Measurements from ENCODE around the gene CDC37L1.

Gene CDC37L1

DNA sequence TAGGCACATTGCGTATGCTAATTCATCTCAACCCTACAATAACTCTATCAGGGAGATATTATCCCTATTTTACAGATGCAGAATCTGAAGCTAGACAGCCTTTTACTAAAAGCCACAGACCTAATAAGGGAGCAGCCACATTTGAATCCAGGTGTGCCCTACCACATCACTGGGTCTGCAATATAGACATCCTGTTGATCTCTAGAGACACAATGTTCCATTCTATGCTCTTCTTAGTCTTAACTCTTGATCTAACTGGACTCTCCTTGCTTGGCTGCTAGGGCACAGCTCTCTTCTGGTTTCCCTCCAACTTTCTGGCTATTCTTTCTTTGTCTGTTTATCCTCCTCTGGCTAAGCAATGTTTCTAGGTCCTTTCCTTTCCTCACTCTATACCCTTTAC, 11.7 kb upstream of the CDC37L1 start:
- FAIRE-seq = no peak
- no peak for DNase-seq (ENCODE audit: insufficient read length, low spot score)

DNA sequence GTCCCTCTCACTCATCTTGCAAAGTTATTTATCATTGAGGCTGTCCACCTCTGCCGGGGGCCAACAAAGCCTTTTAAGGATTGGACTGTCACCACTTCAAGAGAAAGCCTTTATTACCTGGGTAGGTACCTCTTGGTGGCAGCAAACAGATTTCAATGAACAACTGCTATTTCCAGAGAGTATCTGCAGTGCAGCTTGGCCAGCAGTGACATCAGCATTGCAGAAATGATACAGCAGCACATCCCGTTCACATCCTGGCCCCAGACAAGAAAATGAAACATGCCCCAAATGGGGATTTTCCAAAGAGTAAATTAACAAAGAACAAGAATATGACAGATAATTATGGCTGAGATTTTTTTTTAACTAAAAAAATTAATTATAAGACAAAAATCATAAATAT, 10.8 kb upstream of the CDC37L1 start:
- DNase-seq (ENCODE audit: insufficient read length, low spot score) (no peak), FAIRE-seq (no peak)

DNA sequence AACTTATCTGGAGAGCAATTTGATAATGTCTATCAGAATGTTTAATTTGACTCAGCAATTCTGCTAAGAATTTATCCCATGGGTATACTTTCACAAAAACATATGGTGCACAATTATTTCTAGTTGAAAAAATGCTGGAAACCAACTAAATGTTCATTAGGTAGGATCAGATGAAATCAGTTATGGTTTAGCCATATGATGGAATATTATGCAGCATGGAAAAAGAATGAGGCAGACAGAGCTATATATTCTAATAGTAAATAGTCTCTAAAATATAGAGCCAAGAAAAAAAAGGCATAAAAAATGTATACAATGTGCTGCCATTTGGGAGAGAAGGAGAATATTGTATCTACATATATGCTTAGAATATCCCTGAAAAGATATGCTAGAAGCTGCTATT, 9.5 kb upstream of the CDC37L1 start:
- no peak for FAIRE-seq
- no peak for DNase-seq (ENCODE audit: insufficient read length, low spot score)

DNA sequence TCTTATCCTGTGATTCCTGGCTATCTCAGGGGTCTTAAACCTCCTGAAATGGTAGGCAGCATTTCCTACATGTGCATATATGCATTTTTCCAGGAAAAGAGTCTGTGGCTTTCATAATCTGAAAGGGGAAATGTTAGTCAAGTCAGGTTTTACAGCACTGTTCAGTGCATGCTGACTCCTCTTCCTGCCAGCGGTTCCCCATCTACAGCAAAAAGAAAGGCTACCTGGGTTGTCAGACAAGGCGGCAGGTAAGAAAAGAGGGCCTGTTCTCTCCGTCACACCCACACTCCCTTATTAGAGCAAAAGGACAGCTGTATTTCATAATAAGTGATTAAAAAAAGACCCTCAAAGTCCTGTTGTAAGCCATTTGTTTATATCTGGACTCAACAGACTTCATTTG, 8.8 kb upstream of the CDC37L1 start:
- FAIRE-seq = no peak
- no peak for DNase-seq (ENCODE audit: insufficient read length, low spot score)

DNA sequence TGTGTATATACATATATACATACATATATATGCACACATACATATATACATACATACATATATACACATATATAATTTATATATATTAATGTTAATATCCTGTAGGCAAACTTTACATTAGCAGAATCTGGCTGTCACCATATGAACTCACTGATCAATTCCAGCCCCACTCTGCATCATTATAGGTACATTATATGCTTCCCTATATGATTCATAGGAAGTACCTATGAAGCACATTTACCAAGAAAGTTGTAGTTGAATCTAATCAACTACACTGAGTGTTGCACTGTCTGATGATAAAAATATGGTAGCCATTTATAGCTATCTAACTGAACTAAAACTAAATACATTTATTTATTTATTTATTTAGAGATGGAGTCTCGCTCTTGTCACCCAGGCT, 7.6 kb upstream of the CDC37L1 start:
- FAIRE-seq = no peak
- no peak for DNase-seq (ENCODE audit: insufficient read length, low spot score)

DNA sequence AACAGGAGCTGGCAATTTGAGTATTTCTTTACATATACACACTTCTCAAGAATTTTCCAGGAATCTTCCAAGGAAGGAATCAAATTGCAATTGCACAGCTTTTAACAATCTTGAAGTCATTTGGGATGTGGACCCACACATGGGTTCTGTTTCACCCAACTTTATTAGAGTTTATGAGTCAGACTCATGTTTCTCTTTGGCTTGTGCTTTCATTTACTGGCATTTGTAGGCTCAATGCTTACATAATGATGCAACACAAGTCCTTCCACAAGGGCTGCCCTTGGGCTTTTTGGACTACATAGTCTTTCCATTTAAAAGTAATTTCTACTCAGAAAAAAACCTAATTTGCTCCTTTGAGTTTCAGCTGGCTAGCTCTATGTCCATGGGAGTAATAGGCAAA, 4.6 kb upstream of the CDC37L1 start:
- peak; percentile 40 for DNase-seq (ENCODE audit: insufficient read length, low spot score)
- FAIRE-seq = no peak

DNA sequence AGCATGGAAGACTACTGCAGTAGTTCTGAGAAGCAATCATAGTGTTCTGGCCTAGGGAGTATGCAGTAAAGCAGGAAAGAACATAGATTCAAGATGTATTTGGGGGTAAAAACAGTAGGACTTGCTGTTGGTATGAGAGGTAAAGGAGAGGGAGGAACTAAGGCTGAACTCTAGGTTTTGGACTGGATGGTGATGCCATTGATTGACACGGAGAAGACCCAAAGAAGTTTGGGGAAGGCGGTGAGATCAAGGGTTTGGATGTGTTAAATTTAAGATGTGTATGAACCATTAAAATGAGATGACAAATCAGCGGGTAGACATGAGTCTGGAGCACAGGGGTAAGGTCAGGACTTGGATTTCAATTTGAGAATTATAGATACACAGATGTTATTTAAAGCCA, 2.0 kb upstream of the CDC37L1 start:
- DNase-seq (ENCODE audit: insufficient read length, low spot score) (no peak), FAIRE-seq (no peak)

DNA sequence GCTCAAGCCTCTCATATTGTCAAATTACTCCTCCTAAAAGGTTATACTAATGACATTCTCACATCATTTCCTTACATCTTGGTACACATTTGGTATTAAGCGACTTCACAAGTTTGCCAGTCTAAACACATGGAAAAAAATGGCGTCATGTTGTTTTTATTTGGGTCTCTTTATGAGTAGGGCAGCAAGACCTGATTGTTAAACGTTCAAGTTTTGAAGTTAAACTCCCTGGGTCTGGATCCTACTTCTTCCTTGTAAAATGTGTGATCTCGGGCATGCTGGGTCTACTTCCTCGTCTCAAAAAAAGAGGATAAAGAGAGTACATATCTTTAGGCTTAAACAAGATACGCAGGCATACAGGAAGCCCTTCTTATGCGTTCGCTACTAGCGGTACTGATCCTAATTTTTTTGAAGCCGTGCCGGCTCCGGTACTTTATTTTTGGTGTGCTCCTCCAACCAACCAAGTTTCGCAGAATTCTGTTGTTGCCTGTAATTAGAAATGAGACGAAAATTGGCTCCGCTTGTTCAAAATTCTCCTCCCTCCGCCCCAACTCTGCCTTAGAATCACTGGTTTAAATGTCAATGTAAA, 596 bp upstream of the CDC37L1 start:
- FAIRE-seq (no peak), DNase-seq (ENCODE audit: insufficient read length, low spot score) (no peak)

DNA sequence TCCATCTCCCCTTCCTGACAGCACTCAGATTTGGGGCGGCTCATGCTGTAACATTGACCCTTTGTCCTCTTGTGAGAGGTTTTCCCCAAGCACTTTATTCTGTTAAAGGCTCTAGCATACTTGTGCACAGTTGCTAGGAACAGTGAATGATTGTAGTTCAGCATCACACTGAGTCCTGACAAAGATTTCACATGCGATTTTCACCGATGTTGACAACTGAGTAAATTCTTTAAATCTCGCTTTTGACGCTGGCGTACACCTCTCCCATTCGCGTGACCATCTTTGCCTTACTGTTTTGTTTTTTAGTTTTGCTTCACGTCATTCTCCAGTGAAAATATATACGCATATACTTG, 780 bp downstream of the CDC37L1 start:
- FAIRE-seq (no peak), DNase-seq (ENCODE audit: insufficient read length, low spot score) (no peak)

DNA sequence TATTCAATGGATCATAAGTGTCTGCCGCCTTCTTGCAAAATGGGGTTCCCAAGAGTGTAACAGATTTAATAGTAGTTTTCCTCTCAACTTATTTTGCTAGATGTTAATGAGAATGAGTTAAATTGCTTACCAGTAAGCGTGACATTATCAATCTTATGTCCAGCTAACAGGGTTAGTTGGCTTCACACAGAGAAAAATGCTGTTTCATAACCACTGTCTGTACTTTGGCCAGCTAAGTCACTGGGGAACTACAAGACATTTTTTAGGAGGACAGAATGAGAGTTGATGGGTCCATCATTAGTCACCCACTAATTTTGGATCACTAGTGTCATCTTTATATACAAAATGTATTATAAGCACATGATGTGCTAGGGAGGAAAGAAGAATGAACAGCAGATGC, 1.4 kb downstream of the CDC37L1 start:
- DNase-seq (ENCODE audit: insufficient read length, low spot score) (no peak), FAIRE-seq (no peak)

DNA sequence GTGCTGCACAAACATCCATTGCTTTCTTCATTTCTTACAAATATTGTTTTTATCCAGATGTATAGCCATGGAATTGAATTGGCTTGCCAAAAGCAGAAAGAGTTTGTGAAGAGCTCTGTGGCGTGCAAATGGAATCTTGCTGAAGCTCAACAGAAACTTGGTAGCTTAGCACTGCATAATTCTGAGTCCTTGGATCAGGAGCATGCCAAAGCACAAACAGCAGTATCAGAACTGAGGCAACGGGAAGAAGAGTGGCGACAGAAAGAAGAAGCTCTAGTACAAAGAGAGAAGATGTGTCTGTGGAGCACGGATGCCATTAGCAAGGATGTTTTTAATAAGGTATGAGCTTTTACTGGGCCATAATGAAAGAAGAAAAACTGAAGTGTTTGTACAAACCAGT, 5.5 kb downstream of the CDC37L1 start:
- DNase-seq (ENCODE audit: insufficient read length, low spot score) = no peak
- no peak for FAIRE-seq

DNA sequence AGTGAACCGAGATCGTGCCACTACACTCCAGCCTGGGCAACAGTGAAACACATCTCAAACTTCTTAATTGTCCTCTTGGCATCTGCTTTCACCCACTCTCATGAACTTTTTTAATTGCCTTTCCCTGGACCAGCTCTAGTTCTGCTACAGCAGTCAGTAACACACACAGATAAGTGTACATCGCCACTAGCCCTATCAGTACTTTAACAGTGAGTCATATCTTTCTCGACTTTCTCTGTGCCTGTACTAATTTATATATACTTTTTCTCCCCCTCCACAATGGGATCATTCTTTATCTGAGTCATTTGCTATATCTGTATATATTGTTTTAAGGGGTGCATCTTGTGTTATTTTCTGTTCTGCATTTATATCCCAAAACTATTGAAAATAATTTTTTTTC, 6.7 kb downstream of the CDC37L1 start:
- no peak for FAIRE-seq
- no peak for DNase-seq (ENCODE audit: insufficient read length, low spot score)

DNA sequence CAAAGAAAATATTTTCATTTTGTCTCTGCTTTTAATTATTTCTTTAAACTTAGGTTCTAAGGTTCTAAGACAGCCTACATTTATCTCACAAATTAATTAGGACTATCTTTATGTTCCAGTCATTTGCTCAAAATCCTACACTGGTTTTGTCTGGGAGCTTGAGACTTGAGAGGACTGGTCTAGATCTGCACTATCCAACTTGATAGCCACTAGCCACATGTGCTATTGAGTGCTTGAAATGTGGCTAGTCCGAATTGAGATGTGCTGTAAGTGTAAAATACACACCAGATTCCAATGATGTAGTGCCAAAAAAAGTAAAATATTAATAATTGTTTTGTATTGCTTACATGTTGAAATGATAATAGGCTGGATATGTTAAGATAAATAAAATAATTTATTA, 7.2 kb downstream of the CDC37L1 start:
- FAIRE-seq = no peak
- DNase-seq (ENCODE audit: insufficient read length, low spot score) = no peak

DNA sequence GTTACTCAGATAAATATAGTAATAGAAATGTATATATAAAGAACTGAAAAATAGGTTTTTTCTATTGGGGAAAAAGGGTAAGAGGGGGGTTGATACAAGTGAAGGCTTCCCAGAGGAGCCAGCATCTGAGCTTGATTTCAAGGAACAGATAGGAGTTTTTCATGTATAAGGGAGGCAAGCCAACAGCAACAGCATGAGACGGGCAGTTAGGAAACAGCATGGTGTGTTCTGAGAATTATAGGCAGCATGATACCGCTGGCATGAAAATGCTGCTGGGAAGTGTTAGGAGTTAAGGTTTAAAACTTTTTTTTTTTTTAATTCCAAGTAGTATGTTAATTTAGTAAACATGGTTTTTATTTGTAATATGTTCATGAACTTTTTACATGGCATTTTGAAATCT, 9.7 kb downstream of the CDC37L1 start:
- DNase-seq (ENCODE audit: insufficient read length, low spot score) (no peak), FAIRE-seq (no peak)

DNA sequence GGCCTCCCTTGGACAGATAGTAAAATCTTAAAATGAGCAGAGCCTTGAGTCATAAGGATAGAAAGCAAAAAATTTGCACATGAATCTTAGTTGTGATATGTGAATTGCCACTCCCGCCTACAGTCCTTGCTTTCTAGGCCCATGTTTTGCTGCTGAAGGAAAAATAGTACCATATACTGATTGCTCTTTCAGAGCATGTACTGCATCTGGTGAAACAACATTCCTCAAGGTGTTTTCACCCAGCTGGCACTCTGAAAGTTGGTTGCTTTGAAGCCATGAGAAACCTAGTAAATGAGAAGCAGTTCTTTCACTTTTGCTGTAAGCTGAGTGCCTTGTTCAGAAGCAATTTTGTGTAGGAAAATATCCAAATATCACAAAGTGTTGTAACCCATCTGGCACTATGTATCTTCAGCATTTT, 10.3 kb downstream of the CDC37L1 start:
- DNase-seq (ENCODE audit: insufficient read length, low spot score) (no peak), FAIRE-seq (no peak)

DNA sequence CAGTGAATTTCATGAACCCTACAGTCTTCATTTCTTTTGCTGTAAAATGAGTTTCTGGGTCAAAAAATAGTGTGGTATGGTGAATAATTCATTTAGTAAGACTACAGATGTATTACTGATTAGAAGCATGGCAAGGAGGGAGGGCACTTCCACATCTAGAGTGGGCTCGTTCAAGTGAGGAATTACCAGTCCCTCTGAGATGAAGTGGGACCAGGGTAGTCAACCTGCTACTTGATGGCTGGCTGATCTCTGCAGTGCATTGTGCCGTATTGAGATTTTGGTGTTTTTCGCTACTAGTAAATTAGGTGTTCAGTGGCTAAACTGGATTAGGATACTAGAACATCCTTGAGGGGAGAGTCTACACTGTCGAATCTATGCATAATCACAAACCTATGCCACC, 10.8 kb downstream of the CDC37L1 start:
- no peak for DNase-seq (ENCODE audit: insufficient read length, low spot score)
- no peak for FAIRE-seq

DNA sequence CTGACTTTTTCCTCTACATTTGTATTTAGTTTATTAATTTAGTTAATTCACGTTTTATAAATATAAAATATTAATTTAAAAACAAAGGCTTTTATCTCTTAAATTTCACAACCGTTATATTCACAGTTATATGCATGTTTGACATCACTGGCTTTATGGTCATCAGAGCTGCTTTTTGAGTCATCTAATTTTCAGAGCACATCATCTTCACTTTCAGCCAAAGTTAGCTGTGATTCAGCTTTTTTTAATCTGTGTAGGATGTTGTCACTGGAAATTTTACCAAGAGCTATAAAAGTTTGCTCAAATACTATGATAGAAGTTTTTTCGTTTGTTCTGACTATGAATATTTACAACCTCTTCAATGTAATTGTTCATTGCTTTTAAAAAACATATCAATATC, 12.4 kb downstream of the CDC37L1 start:
- no peak for FAIRE-seq
- no peak for DNase-seq (ENCODE audit: insufficient read length, low spot score)

DNA sequence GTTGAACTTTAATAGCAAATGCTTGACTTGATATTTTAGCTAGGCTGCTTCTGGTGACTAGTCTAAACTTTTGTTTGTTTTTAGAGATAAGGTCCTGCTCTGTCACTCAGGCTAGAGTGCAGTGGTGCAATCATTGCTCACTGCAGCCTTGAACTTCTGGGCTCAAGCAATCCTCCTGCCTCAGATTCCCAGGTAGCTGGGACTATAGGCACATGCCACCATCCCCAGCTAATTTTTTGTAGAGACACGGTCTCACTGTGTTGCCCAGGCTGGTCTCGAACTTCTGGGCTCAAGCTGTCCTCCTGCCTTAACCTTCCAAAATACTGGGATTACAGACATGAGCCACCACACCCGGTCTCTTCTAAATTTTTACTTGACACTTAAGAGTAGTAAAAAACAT, 20.7 kb downstream of the CDC37L1 start:
- FAIRE-seq (no peak), DNase-seq (ENCODE audit: insufficient read length, low spot score) (no peak)

DNA sequence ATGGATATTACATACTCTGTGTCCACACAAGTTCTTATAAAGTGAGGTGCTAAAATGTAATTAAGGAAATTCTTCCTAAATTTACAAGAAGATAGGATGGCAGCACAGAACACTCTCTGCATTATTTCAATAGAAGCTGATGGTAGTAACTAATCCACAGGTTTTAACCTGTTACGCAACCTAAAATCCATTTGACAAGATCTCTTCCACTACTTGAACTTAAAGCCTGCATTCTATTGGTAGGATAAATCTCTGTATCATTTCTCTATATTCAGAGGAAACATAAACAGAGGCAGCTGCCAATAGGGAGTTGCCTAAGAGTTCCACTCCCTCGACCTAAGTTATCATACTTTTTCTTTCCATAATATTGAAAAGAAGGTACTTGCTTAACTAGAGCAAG, 21.6 kb downstream of the CDC37L1 start:
- DNase-seq (ENCODE audit: insufficient read length, low spot score) (no peak), FAIRE-seq (no peak)

DNA sequence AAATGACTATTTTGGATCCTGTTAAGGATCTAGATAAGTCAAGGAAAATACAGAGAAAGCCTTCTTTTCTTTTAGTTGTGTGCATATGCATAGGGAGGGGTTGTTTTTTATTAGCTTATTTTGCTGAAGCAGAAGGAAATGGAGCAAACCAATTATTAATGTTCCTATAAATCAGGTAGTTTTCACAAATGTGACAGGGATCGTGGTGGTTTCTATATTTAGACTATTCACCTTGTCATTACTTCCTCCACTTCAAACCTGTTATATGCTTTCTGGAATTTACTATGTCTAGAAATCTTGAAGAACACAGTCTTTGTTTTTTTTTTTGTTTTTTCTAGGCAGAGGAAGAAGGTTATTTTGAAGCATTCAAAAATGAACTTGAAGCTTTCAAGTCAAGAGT, 22.2 kb downstream of the CDC37L1 start:
- no peak for DNase-seq (ENCODE audit: insufficient read length, low spot score)
- FAIRE-seq = no peak

DNA sequence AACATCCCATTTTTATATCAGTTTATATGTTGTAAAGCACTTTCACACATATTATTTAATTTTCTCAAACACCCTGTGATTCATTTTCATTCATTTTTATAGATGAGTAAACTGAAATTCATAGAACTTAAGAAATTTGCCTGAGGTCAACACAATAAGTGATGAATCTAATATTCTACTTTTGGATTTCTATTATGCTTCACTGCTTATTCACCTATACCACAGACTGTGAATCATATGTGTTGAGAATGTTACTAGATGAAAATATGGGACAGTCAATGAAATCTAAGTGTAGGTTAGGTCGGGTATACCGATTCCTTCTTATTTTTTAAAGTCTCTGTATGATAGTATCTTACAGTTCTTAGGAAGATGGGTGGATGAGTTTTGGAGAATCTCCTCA, 24.8 kb downstream of the CDC37L1 start:
- DNase-seq (ENCODE audit: insufficient read length, low spot score) (no peak), FAIRE-seq (no peak)

DNA sequence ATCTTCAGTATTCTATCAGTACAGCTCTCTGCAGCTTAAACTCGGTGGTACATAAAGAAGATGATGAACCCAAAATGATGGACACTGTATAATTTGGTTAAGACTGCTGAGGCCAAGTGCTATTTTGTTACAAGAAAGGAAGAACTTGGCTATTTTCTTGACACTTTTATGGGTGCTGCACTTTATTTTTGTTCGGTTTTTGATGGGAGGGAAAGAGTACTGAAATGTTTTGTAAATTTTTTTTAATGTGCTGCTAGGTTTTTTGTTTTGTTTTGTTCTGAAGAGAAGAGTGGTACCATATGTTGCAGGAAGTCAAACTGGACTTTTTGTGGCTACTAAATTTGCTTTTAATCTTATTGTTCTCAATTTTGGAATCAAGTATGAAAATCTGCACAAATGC, 26.7 kb downstream of the CDC37L1 start:
- FAIRE-seq (no peak), DNase-seq (ENCODE audit: insufficient read length, low spot score) (no peak)

DNA sequence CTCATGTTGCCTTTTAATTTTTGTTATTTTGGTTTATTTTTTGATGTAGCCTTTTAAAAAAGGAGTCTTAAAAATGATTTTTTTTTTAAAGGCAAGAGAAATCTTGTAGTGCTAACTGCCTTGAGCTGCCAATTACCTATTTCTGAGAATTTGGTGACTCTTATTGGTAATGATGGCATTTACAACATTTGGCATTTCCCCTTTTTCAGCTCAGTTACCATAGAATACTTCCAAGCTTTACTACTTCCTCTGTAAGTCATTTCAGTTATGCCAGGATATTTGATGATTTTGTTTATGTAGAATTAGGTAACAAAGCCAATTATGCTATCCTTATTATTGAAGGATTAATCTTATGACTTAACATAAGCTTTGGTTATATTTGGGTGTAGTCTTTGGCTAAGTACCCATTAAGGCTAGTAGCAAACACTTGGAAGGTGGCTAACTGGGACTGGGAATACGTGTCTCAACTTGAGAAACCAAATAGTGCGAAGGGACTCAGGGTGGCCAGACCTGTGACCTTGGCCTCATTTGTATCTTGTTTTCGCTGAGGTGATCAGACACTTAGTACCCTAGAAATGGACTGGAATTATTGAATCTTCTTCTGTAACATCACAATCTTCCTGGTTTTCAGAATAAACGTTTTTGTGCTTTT, 27.7 kb downstream of the CDC37L1 start:
- FAIRE-seq (no peak), DNase-seq (ENCODE audit: insufficient read length, low spot score) (no peak)

Data from HTR-8/SVneo (cell line).